H9 (cell line): Measurements from ENCODE around the gene THRAP3. TPM values are rescaled to one million over a fixed set of nuclear protein-coding genes. Genes with fewer than 3 reads are reported as not detected.

Experiments
- DNase-seq: peaks from one replicate; pipeline ENCODE4 v3.0.0-alpha.2; 2017
- H2AFZ ChIP-seq: one replicate; pipeline ENCODE4 v1.6.1; 2013; ENCODE audit warnings: mild to moderate bottlenecking, low read length, control low read depth, moderate library complexity
- H2AK5ac ChIP-seq: 2 replicates; pipeline ENCODE4 v1.6.1; 2013; ENCODE audit warnings: low read length, control low read depth, mixed read lengths; ENCODE audit not compliant: insufficient read length
- H2BK120ac ChIP-seq: one replicate; pipeline ENCODE4 v1.6.1; 2013; ENCODE audit warnings: low read depth, mild to moderate bottlenecking, low read length, control low read depth, inconsistent platforms; ENCODE audit not compliant: poor library complexity, severe bottlenecking
- H2BK12ac ChIP-seq: 2 replicates; pipeline ENCODE4 v1.6.1; 2013; ENCODE audit warnings: low read length, control low read depth, mixed read lengths, low read depth; ENCODE audit not compliant: insufficient read length
- H2BK15ac ChIP-seq: 2 replicates; pipeline ENCODE4 v1.6.1; 2013; ENCODE audit warnings: low read depth, low read length, control low read depth
- H2BK20ac ChIP-seq: one replicate; pipeline ENCODE4 v1.6.1; 2013; ENCODE audit warnings: low read depth, mild to moderate bottlenecking, low read length, control low read depth, inconsistent platforms; ENCODE audit not compliant: poor library complexity, severe bottlenecking
- H2BK5ac ChIP-seq: 2 replicates; pipeline ENCODE4 v1.6.1; 2013; ENCODE audit warnings: low read length, control low read depth, mixed read lengths; ENCODE audit not compliant: insufficient read length
- H3K14ac ChIP-seq: 2 replicates; pipeline ENCODE4 v1.6.1; 2013; ENCODE audit warnings: low read length, control low read depth; ENCODE audit not compliant: insufficient read depth
- H3K18ac ChIP-seq: 2 replicates; pipeline ENCODE4 v1.6.1; 2013; ENCODE audit warnings: low read depth, mild to moderate bottlenecking, mixed read lengths, low read length, control low read depth; ENCODE audit not compliant: insufficient read length
- H3K23ac ChIP-seq: 2 replicates; pipeline ENCODE4 v1.6.1; 2013; ENCODE audit warnings: low read length, control low read depth, mixed read lengths, low read depth; ENCODE audit not compliant: insufficient read length
- H3K23me2 ChIP-seq: 2 replicates; pipeline ENCODE4 v1.6.1; 2013; ENCODE audit warnings: low read depth, mild to moderate bottlenecking, mixed read lengths, low read length, control low read depth; ENCODE audit not compliant: insufficient read length, poor library complexity, severe bottlenecking
- H3K27ac ChIP-seq: 2 replicates; pipeline ENCODE4 v1.5.1; 2013; ENCODE audit warnings: low read length, control low read depth, mixed read lengths, low read depth; ENCODE audit not compliant: insufficient read length
- H3K27me3 ChIP-seq: 2 replicates; pipeline ENCODE4 v1.6.1; 2013; ENCODE audit warnings: low read length, control low read depth, inconsistent platforms; ENCODE audit not compliant: insufficient read depth
- H3K4ac ChIP-seq: 2 replicates; pipeline ENCODE4 v1.6.1; 2013; ENCODE audit warnings: low read depth, mild to moderate bottlenecking, control low read depth, inconsistent platforms, low read length, moderate library complexity
- H3K4me1 ChIP-seq: 2 replicates; pipeline ENCODE4 v1.6.1; 2013; ENCODE audit warnings: low read length, control low read depth, inconsistent platforms; ENCODE audit not compliant: insufficient read depth
- H3K4me2 ChIP-seq: 2 replicates; pipeline ENCODE4 v1.6.1; 2013; ENCODE audit warnings: low read length, control low read depth, mixed read lengths; ENCODE audit not compliant: insufficient read length, insufficient read depth
- H3K56ac ChIP-seq: 2 replicates; pipeline ENCODE4 v1.6.1; 2013; ENCODE audit warnings: low read depth, mild to moderate bottlenecking, mixed read lengths, low read length, control low read depth; ENCODE audit not compliant: insufficient read length
- H3K79me1 ChIP-seq: 2 replicates; pipeline ENCODE4 v1.6.1; 2013; ENCODE audit warnings: low read depth, mild to moderate bottlenecking, moderate library complexity, low read length, control low read depth, inconsistent platforms; ENCODE audit not compliant: insufficient read depth, poor library complexity, severe bottlenecking
- H3K79me2 ChIP-seq: 2 replicates; pipeline ENCODE4 v1.6.1; 2013; ENCODE audit warnings: low read length, control low read depth, inconsistent platforms; ENCODE audit not compliant: insufficient read depth
- H3K9ac ChIP-seq: 2 replicates; pipeline ENCODE4 v1.6.1; 2013; ENCODE audit warnings: low read length, control low read depth, mixed read lengths; ENCODE audit not compliant: insufficient read length; ENCODE audit errors: extremely low read depth
- H3K9me3 ChIP-seq: one replicate; pipeline ENCODE4 v1.6.1; 2013; ENCODE audit warnings: low read depth, low read length, inconsistent platforms; ENCODE audit not compliant: control insufficient read depth
- H3T11ph ChIP-seq: one replicate; pipeline ENCODE4 v1.6.1; 2013; ENCODE audit warnings: mild to moderate bottlenecking, low read length, control low read depth, inconsistent platforms
- H4K20me1 ChIP-seq: one replicate; pipeline ENCODE4 v1.6.1; 2013; ENCODE audit not compliant: control insufficient read depth, insufficient read length, insufficient read depth
- H4K5ac ChIP-seq: 2 replicates; pipeline ENCODE4 v1.6.1; 2013; ENCODE audit warnings: low read depth, mild to moderate bottlenecking, mixed read lengths, low read length, control low read depth; ENCODE audit not compliant: insufficient read length
- H4K8ac ChIP-seq: replicated peaks from 2 replicates; pipeline ENCODE4 v1.6.1; 2013; ENCODE audit warnings: low read length, control low read depth, mixed read lengths, low read depth; ENCODE audit not compliant: insufficient read length
- H4K91ac ChIP-seq: 2 replicates; pipeline ENCODE4 v1.6.1; 2013; ENCODE audit warnings: low read depth, mild to moderate bottlenecking, moderate library complexity, mixed read lengths, low read length, control low read depth; ENCODE audit not compliant: insufficient read length
- H3K27ac Mint-ChIP-seq, 3 experiments: 2 replicates in 2 of 3; 3 replicates in 1 of 3; pipeline ENCODE4 v1.8.0; 2020 to 2021; ENCODE audit warnings: mixed read lengths in 3 of 3, mild to moderate bottlenecking in 1 of 3, moderate library complexity in 1 of 3
- H3K27me3 Mint-ChIP-seq: 2 replicates; pipeline ENCODE4 v1.8.0; 2021; ENCODE audit warnings: low read depth, mild to moderate bottlenecking, moderate library complexity, mixed read lengths
- H3K36me3 Mint-ChIP-seq, 3 experiments: 2 replicates in 2 of 3; 3 replicates in 1 of 3; pipeline ENCODE4 v1.8.0; 2020 to 2021; ENCODE audit warnings: low read depth in 3 of 3, mixed read lengths in 3 of 3; ENCODE audit not compliant: insufficient read depth in 1 of 3
- H3K4me1 Mint-ChIP-seq, 2 experiments: 2 replicates each; pipeline ENCODE4 v1.8.0; 2020; ENCODE audit warnings: mixed read lengths in 2 of 2
- H3K4me3 Mint-ChIP-seq, 2 experiments: 2 replicates in 1 of 2; 3 replicates in 1 of 2; pipeline ENCODE4 v1.8.0; 2020 to 2021; ENCODE audit warnings: mild to moderate bottlenecking in 2 of 2, mixed read lengths in 2 of 2, moderate library complexity in 1 of 2
- H3K9me3 Mint-ChIP-seq, 2 experiments: 2 replicates in 1 of 2; 3 replicates in 1 of 2; pipeline ENCODE4 v1.8.0; 2020; ENCODE audit warnings: mild to moderate bottlenecking in 2 of 2, mixed read lengths in 2 of 2, moderate library complexity in 1 of 2
- WGBS: extraction: QIAGEN DNeasy Blood & Tissue Kit; methylation state at CpG from one replicate; pipeline ENCODE4 v1.1.7; 2013; ENCODE audit warnings: missing lambda C conversion rate, low lambda C conversion rate, mixed read lengths; ENCODE audit not compliant: insufficient read length; ENCODE audit errors: extremely low coverage; 5-methylcytosine and 5-hydroxymethylcytosine counted together
- total RNA-seq: library from RNA; stranded (reverse); gene quantifications from 2 replicates; pipeline ENCODE4 v1.2.1, GENCODE V29; 2021
- TF ChIP-seq, protein P1 (sequence below): fragments of 200-600 bp; sonication (generic); conservative IDR thresholded peaks from 3 replicates; pipeline ENCODE4 v1.8.0; 2021; ENCODE audit warnings: antibody characterized with exemption, mild to moderate bottlenecking

Gene THRAP3
- total RNA-seq, 1 experiment from 2014 or later = 186 TPM

DNA sequence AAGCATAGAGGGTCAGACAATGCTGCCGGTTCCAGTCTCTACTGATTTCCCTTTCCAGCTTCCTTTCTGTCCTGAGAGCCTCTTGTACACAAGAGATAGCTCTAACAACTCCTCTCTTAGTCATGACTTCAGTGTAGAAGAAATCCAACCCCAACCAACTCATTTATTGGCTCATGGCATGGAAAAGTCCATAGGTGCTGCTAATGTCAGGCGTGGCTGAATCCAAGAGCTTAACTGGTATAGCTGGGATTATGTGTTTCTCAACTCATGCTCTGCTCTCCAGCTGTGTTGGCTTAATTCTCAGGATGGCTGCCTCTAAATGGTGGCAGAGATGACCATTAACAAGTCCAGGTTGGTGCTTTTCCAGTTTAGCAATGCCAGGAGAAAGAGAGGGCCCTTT is 12.4 kb upstream of the THRAP3 start:
- H2BK120ac ChIP-seq = no peak overlapping the region
- no peak for DNase-seq
- no peak overlapping the region for H3K23ac ChIP-seq
- no peaks in the 10 kb centered on the region for H3K79me1 ChIP-seq
- H2BK15ac ChIP-seq = no peak overlapping the region
- H3K9me3 Mint-ChIP-seq = no peaks in the 10 kb centered on the region
- no peak overlapping the region for H3K27ac Mint-ChIP-seq
- no peak overlapping the region for H3K27ac ChIP-seq
- no peaks in the 10 kb centered on the region for H3K4me1 ChIP-seq
- no peaks in the 10 kb centered on the region for H3K27me3 ChIP-seq
- no peak overlapping the region for H3T11ph ChIP-seq
- H3K79me2 ChIP-seq = no peaks in the 10 kb centered on the region
- no peaks in the 10 kb centered on the region; the same call in none of the 2 replicates for H3K27me3 Mint-ChIP-seq
- peaks cover 7 to 8% of the 10 kb centered on the region in 2 experiments for H3K4me1 Mint-ChIP-seq
- H2BK20ac ChIP-seq = no peak overlapping the region
- no peak overlapping the region for H3K4ac ChIP-seq
- H3K14ac ChIP-seq = no peak overlapping the region
- H2BK12ac ChIP-seq = no peak overlapping the region
- no peak overlapping the region for H3K56ac ChIP-seq
- H2AFZ ChIP-seq = no peak overlapping the region
- no peak overlapping the region for H4K5ac ChIP-seq
- H2AK5ac ChIP-seq = no peak overlapping the region
- no peak overlapping the region for H4K8ac ChIP-seq
- H4K20me1 ChIP-seq = no peaks in the 10 kb centered on the region
- no CpG with 5 or more reads among the region's 2 CpGs for WGBS
- no peaks in the 10 kb centered on the region for H3K9me3 ChIP-seq
- no peak overlapping the region for H3K4me2 ChIP-seq
- H3K4me3 Mint-ChIP-seq = no peak overlapping the region
- H4K91ac ChIP-seq = no peak overlapping the region
- no peaks in the 10 kb centered on the region for H3K36me3 Mint-ChIP-seq
- TF ChIP-seq, protein P1, sequence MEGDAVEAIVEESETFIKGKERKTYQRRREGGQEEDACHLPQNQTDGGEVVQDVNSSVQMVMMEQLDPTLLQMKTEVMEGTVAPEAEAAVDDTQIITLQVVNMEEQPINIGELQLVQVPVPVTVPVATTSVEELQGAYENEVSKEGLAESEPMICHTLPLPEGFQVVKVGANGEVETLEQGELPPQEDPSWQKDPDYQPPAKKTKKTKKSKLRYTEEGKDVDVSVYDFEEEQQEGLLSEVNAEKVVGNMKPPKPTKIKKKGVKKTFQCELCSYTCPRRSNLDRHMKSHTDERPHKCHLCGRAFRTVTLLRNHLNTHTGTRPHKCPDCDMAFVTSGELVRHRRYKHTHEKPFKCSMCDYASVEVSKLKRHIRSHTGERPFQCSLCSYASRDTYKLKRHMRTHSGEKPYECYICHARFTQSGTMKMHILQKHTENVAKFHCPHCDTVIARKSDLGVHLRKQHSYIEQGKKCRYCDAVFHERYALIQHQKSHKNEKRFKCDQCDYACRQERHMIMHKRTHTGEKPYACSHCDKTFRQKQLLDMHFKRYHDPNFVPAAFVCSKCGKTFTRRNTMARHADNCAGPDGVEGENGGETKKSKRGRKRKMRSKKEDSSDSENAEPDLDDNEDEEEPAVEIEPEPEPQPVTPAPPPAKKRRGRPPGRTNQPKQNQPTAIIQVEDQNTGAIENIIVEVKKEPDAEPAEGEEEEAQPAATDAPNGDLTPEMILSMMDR = no peak
- no peak overlapping the region for H3K9ac ChIP-seq
- no peak overlapping the region for H2BK5ac ChIP-seq
- H3K23me2 ChIP-seq = no peaks in the 10 kb centered on the region
- no peak overlapping the region for H3K18ac ChIP-seq
